Neural cell (in vitro differentiated cells): ENCODE data around the gene ELOB.

Experiments
- EP300 ChIP-seq: fragments of 450-650 bp; conservative IDR thresholded peaks from 2 replicates; pipeline ENCODE4 v1.6.1; 2014; ENCODE audit warnings: antibody characterized with exemption, mild to moderate bottlenecking, moderate library complexity; ENCODE audit not compliant: poor library complexity, severe bottlenecking
- EZH2 ChIP-seq: fragments of 200-600, 300-800 bp; shearing (Covaris generic), sonication (generic); IDR thresholded peaks from 2 replicates; pipeline ENCODE4 v1.6.1; 2014; ENCODE audit warnings: antibody characterized with exemption, low read length, borderline replicate concordance, mild to moderate bottlenecking; ENCODE audit not compliant: insufficient read depth, poor library complexity, severe bottlenecking
- MXI1 ChIP-seq: fragments of 450-650 bp; conservative IDR thresholded peaks from 2 replicates; pipeline ENCODE4 v1.6.1; 2014; ENCODE audit warnings: antibody characterized with exemption, mild to moderate bottlenecking; ENCODE audit not compliant: poor library complexity, severe bottlenecking
- POLR2AphosphoS5 ChIP-seq: IDR thresholded peaks from 2 replicates; pipeline ENCODE4 v1.6.1; 2012
- RAD21 ChIP-seq: fragments of 450-650 bp; conservative IDR thresholded peaks from 2 replicates; pipeline ENCODE4 v1.6.1; 2014; ENCODE audit warnings: antibody characterized with exemption, mild to moderate bottlenecking, moderate library complexity
- TAF1 ChIP-seq: IDR thresholded peaks from 2 replicates; pipeline ENCODE4 v1.6.1; 2012; ENCODE audit warnings: low read depth
- TF ChIP-seq, protein P1 (sequence below): fragments of 450-650 bp; IDR thresholded peaks from 2 replicates; pipeline ENCODE4 v1.5.1; 2014; ENCODE audit warnings: antibody characterized with exemption, mild to moderate bottlenecking, moderate library complexity; ENCODE audit not compliant: poor library complexity, severe bottlenecking
- TF ChIP-seq, protein P2 (sequence below): IDR thresholded peaks from 2 replicates; pipeline ENCODE4 v1.6.1; 2012; ENCODE audit warnings: borderline replicate concordance

DNA sequence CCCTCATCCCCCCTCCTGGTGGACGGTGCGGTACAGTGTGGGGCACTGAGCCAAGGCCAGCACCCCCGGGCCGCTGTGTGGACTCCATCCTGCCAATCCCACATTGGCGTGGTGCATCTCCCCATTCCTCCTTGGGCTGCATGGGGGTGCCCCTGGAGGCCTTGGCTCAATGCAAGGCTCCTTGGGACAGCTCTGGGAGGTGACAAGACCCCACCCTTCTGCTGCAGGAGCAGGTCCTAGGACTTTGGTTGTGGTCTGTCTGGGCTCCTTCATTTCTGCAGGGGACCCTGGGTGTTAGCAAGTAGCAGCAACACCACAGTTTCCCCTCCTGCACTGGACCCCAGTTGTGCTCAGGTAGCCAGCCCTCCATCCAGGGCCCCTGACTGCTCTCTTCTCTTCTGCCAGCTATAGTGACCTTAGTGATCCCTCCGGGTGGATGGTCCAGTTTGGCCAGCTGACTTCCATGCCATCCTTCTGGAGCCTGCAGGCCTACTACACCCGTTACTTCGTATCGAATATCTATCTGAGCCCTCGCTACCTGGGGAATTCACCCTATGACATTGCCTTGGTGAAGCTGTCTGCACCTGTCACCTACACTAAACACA is 41.3 kb upstream of the ELOB start:
- TF ChIP-seq, protein P1, sequence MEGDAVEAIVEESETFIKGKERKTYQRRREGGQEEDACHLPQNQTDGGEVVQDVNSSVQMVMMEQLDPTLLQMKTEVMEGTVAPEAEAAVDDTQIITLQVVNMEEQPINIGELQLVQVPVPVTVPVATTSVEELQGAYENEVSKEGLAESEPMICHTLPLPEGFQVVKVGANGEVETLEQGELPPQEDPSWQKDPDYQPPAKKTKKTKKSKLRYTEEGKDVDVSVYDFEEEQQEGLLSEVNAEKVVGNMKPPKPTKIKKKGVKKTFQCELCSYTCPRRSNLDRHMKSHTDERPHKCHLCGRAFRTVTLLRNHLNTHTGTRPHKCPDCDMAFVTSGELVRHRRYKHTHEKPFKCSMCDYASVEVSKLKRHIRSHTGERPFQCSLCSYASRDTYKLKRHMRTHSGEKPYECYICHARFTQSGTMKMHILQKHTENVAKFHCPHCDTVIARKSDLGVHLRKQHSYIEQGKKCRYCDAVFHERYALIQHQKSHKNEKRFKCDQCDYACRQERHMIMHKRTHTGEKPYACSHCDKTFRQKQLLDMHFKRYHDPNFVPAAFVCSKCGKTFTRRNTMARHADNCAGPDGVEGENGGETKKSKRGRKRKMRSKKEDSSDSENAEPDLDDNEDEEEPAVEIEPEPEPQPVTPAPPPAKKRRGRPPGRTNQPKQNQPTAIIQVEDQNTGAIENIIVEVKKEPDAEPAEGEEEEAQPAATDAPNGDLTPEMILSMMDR, result no peak
- TF ChIP-seq, protein P2, sequence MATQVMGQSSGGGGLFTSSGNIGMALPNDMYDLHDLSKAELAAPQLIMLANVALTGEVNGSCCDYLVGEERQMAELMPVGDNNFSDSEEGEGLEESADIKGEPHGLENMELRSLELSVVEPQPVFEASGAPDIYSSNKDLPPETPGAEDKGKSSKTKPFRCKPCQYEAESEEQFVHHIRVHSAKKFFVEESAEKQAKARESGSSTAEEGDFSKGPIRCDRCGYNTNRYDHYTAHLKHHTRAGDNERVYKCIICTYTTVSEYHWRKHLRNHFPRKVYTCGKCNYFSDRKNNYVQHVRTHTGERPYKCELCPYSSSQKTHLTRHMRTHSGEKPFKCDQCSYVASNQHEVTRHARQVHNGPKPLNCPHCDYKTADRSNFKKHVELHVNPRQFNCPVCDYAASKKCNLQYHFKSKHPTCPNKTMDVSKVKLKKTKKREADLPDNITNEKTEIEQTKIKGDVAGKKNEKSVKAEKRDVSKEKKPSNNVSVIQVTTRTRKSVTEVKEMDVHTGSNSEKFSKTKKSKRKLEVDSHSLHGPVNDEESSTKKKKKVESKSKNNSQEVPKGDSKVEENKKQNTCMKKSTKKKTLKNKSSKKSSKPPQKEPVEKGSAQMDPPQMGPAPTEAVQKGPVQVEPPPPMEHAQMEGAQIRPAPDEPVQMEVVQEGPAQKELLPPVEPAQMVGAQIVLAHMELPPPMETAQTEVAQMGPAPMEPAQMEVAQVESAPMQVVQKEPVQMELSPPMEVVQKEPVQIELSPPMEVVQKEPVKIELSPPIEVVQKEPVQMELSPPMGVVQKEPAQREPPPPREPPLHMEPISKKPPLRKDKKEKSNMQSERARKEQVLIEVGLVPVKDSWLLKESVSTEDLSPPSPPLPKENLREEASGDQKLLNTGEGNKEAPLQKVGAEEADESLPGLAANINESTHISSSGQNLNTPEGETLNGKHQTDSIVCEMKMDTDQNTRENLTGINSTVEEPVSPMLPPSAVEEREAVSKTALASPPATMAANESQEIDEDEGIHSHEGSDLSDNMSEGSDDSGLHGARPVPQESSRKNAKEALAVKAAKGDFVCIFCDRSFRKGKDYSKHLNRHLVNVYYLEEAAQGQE, result no peak
- no peak for TF ChIP-seq TAF1
- TF ChIP-seq POLR2AphosphoS5, result no peak
- TF ChIP-seq EP300, result no peak
- no peak for TF ChIP-seq EZH2
- no peak for TF ChIP-seq MXI1
- TF ChIP-seq RAD21, result no peak
